MM.1S (cell line): ENCODE results near the gene FBN2.

Experiments
- EZH2 ChIP-seq: fragments of 300-600 bp; sonication (generic); optimal IDR thresholded peaks from 2 replicates; pipeline ENCODE3; 2017; ENCODE audit warnings: low read depth, mild to moderate bottlenecking, antibody characterized with exemption, low read length, mixed read lengths
- EZH2phosphoT487 ChIP-seq: fragments of 300-600 bp; sonication (generic); IDR thresholded peaks from 2 replicates; pipeline ENCODE4 v1.6.1; 2018; ENCODE audit warnings: antibody characterized with exemption, low read length
- TF ChIP-seq, protein P1 (sequence below): fragments of 300-600 bp; sonication (generic); IDR thresholded peaks from 2 replicates; pipeline ENCODE4 v1.5.1; 2016; ENCODE audit warnings: antibody characterized with exemption, low read length, mixed read lengths

DNA sequence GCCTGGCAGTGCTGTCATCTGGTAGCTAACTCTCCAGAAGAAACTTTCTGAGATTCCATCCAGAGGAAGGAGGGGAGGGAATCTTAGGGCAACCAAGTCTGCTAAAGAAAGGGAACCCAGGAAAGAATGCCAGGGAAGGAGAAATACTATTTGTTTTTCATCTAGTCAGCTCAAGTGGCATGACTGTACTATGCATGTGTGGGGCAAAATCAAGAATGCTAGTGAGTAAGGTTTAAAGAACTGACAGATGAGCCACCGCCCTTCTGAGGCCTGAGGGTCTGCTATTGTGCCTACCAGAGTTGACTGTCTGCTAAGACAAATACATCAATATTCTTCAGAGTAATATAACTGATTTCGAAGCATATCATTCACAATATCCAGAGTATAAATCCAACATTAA, 250.3 kb downstream of the FBN2 start:
- TF ChIP-seq, protein P1, sequence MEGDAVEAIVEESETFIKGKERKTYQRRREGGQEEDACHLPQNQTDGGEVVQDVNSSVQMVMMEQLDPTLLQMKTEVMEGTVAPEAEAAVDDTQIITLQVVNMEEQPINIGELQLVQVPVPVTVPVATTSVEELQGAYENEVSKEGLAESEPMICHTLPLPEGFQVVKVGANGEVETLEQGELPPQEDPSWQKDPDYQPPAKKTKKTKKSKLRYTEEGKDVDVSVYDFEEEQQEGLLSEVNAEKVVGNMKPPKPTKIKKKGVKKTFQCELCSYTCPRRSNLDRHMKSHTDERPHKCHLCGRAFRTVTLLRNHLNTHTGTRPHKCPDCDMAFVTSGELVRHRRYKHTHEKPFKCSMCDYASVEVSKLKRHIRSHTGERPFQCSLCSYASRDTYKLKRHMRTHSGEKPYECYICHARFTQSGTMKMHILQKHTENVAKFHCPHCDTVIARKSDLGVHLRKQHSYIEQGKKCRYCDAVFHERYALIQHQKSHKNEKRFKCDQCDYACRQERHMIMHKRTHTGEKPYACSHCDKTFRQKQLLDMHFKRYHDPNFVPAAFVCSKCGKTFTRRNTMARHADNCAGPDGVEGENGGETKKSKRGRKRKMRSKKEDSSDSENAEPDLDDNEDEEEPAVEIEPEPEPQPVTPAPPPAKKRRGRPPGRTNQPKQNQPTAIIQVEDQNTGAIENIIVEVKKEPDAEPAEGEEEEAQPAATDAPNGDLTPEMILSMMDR, result no peak
- TF ChIP-seq EZH2phosphoT487 (no peak), EZH2 (no peak)
